Epithelial cell of proximal tubule (primary cell): Measurements from ENCODE around the gene EFNA2. TPM values are rescaled to one million over a fixed set of nuclear protein-coding genes. Genes with fewer than 3 reads are reported as not detected.

Source experiments
- DNase-seq: peaks from one replicate; pipeline ENCODE4 v3.0.0-alpha.2; 2011; ENCODE audit warnings: low read depth
- H3K4me3 ChIP-seq: 2 replicates; pipeline ENCODE4 v1.5.1; 2011; ENCODE audit warnings: low read depth, mild to moderate bottlenecking, low read length
- CTCF ChIP-seq: conservative IDR thresholded peaks from 2 replicates; pipeline ENCODE4 v1.5.1; 2012; ENCODE audit warnings: low read depth, mild to moderate bottlenecking, low read length
- total RNA-seq: library from RNA; depleted of rRNA; stranded (reverse); fragments of >200 nt; gene quantifications from 2 replicates; pipeline ENCODE4 v1.2.3, GENCODE V29; 2015

EFNA2 gene
- total RNA-seq, 1 donor from 2014 or later, result 0.23 TPM

- TF ChIP-seq CTCF, result no peak
- peak overlapping the region; percentile 64 for H3K4me3 ChIP-seq
- DNase-seq, result no peak
These were observed 13.9 kb upstream of the EFNA2 start for GRCh38 chr19:1271528-1272422.

- no peak overlapping the region for H3K4me3 ChIP-seq
- no peak for DNase-seq
- TF ChIP-seq CTCF, result no peak
These were observed 13.0 kb upstream of the EFNA2 start for GRCh38 chr19:1272423-1273262.

- no peak overlapping the region for H3K4me3 ChIP-seq
- no peak for TF ChIP-seq CTCF
- DNase-seq, result no peak
These were observed 12.2 kb upstream of the EFNA2 start for GRCh38 chr19:1273263-1274041.

GRCh38 chr19:1274081-1274851 is 11.4 kb upstream of the EFNA2 start:
- H3K4me3 ChIP-seq, result peak overlapping the region; percentile 85
- DNase-seq, result no peak
- TF ChIP-seq CTCF, result no peak

GRCh38 chr19:1274852-1275259 is 10.8 kb upstream of the EFNA2 start:
- H3K4me3 ChIP-seq, result peak overlapping the region; percentile 85
- TF ChIP-seq CTCF, result no peak
- DNase-seq, result no peak
